ENCODE data around the gene ZNF555.
A peak's percentile ranks its signal among the peaks of the same experiment; 100 is the strongest.

Gene ZNF555

GRCh38 chr19:2820112-2820702 is 21.1 kb upstream of the ZNF555 start:
- H3K27ac ChIP-seq = peak overlapping the region; percentile 39
- no peak for TF ChIP-seq CTCF (IDR thresholded peaks at IDR 0.05)
- TF ChIP-seq ZFX (IDR thresholded peaks at IDR 0.05; ENCODE audit: borderline replicate concordance) = no peak

GRCh38 chr19:2822846-2823245 is 18.4 kb upstream of the ZNF555 start:
- H3K27ac ChIP-seq = no peak overlapping the region
- TF ChIP-seq ZFX (IDR thresholded peaks at IDR 0.05; ENCODE audit: borderline replicate concordance) (no peak), CTCF (IDR thresholded peaks at IDR 0.05) (no peak)

- H3K27ac ChIP-seq = no peak overlapping the region
- TF ChIP-seq ZFX (IDR thresholded peaks at IDR 0.05; ENCODE audit: borderline replicate concordance) (no peak), CTCF (IDR thresholded peaks at IDR 0.05) (no peak)
Measured at GRCh38 chr19:2823646-2824045, 17.6 kb upstream of the ZNF555 start.

- no peak overlapping the region for H3K27ac ChIP-seq
- TF ChIP-seq ZFX (IDR thresholded peaks at IDR 0.05; ENCODE audit: borderline replicate concordance) (no peak), CTCF (IDR thresholded peaks at IDR 0.05) (no peak)
Measured at GRCh38 chr19:2824129-2824528, 17.1 kb upstream of the ZNF555 start.

- TF ChIP-seq ZFX (IDR thresholded peaks at IDR 0.05; ENCODE audit: borderline replicate concordance) = no peak
- TF ChIP-seq CTCF (IDR thresholded peaks at IDR 0.05) = no peak
- no peak overlapping the region for H3K27ac ChIP-seq
Measured at GRCh38 chr19:2827022-2827421, 14.3 kb upstream of the ZNF555 start.

- H3K27ac ChIP-seq = no peak overlapping the region
- no peak for TF ChIP-seq ZFX (IDR thresholded peaks at IDR 0.05; ENCODE audit: borderline replicate concordance)
- TF ChIP-seq CTCF (IDR thresholded peaks at IDR 0.05) = no peak
Measured at GRCh38 chr19:2827840-2828489, 13.3 kb upstream of the ZNF555 start.

- no peak for TF ChIP-seq CTCF (IDR thresholded peaks at IDR 0.05)
- no peak for TF ChIP-seq ZFX (IDR thresholded peaks at IDR 0.05; ENCODE audit: borderline replicate concordance)
Measured at GRCh38 chr19:2834294-2834871, 6.9 kb upstream of the ZNF555 start.

More at GRCh38 chr19:2834294-2834871, 6.9 kb upstream of the ZNF555 start:
- H3K27ac ChIP-seq = no peak overlapping the region

Measured in 22Rv1 (cell line).